Left ventricle myocardium inferior (tissue), 1 donor: ENCODE results near the gene RIPK4. TPM values are rescaled to one million over a fixed set of nuclear protein-coding genes. Genes with fewer than 3 reads are reported as not detected.

ENCODE experiments used
- DNase-seq: peaks from one replicate; pipeline ENCODE4 v3.0.0-alpha.2; 2020
- H3K27ac ChIP-seq: fragments of 200-600 bp; replicated peaks from 2 replicates; pipeline ENCODE4 v1.8.0; 2021
- H3K27me3 ChIP-seq: fragments of 200-600 bp; 2 replicates; pipeline ENCODE4 v1.8.0; 2021; ENCODE audit warnings: low read depth
- H3K36me3 ChIP-seq: fragments of 200-600 bp; 2 replicates; pipeline ENCODE4 v1.8.0; 2021
- H3K4me1 ChIP-seq: fragments of 200-600 bp; 2 replicates; pipeline ENCODE4 v1.8.0; 2021
- H3K4me3 ChIP-seq: fragments of 200-600 bp; 2 replicates; pipeline ENCODE4 v1.8.0; 2021; ENCODE audit warnings: mild to moderate bottlenecking, moderate library complexity
- H3K9me3 ChIP-seq: fragments of 200-600 bp; replicated peaks from 2 replicates; pipeline ENCODE4 v1.8.0; 2021
- CTCF ChIP-seq: fragments of 200-600 bp; IDR thresholded peaks from 2 replicates; pipeline ENCODE4 v1.8.0; 2021; ENCODE audit warnings: antibody characterized with exemption, mild to moderate bottlenecking, borderline replicate concordance
- intact Hi-C: fragments of 100-400 bp; cut with micrococcal nuclease; formaldehyde crosslinking; loops from one replicate; pipeline ENCODE4 v1.11.0; 2022
- total RNA-seq: library from RNA; stranded (reverse); fragmentation: NEBNext Ultra II Directional; extraction: Animal tissue kit (Norgen Biotek cat#: 25700); gene quantifications from one replicate; pipeline ENCODE4 v1.2.1, GENCODE V29; 2021
- donor health status: DM: no; HTN: yes; CAD: no; lungs with severe emphysema.

RIPK4 gene
- total RNA-seq, 1 donor from 2014 or later = 0.11 TPM

- no peak for TF ChIP-seq CTCF
- Histone ChIP-seq H3K36me3 (no peaks in the 10 kb centered on the region), H3K27ac (no peak overlapping the region), H3K27me3 (peaks cover 97% of the 10 kb centered on the region), H3K4me1 (no peaks in the 10 kb centered on the region), H3K4me3 (no peak overlapping the region), H3K9me3 (no peaks in the 10 kb centered on the region)
- no peak for DNase-seq
- intact Hi-C loops = no loop called here
Observed at GRCh38 chr21:41713495-41714281, 53.2 kb downstream of the RIPK4 start.

GRCh38 chr21:41712730-41713129, 54.1 kb downstream of the RIPK4 start:
- H3K27ac ChIP-seq = no peak overlapping the region
- H3K27me3 ChIP-seq = peaks cover 97% of the 10 kb centered on the region
- no peak for TF ChIP-seq CTCF
- intact Hi-C loops = no loop called here
- H3K36me3 ChIP-seq = no peaks in the 10 kb centered on the region
- no peaks in the 10 kb centered on the region for H3K9me3 ChIP-seq
- H3K4me1 ChIP-seq = no peaks in the 10 kb centered on the region
- H3K4me3 ChIP-seq = no peak overlapping the region
- no peak for DNase-seq

- intact Hi-C loops = no loop called here
- H3K27me3 ChIP-seq = peaks cover 95% of the 10 kb centered on the region
Observed at GRCh38 chr21:41712201-41712600, 54.7 kb downstream of the RIPK4 start.

GRCh38 chr21:41711416-41712007, 55.3 kb downstream of the RIPK4 start:
- DNase-seq = no peak
- peaks cover 88% of the 10 kb centered on the region for H3K27me3 ChIP-seq
- no peaks in the 10 kb centered on the region for H3K9me3 ChIP-seq
- H3K4me1 ChIP-seq = no peaks in the 10 kb centered on the region
- no peak overlapping the region for H3K4me3 ChIP-seq
- H3K27ac ChIP-seq = no peak overlapping the region
- no peak for TF ChIP-seq CTCF
- H3K36me3 ChIP-seq = no peaks in the 10 kb centered on the region
- intact Hi-C loops = no loop called here

More at GRCh38 chr21:41712201-41712600, 54.7 kb downstream of the RIPK4 start:
- Histone ChIP-seq H3K4me3 (no peak overlapping the region), H3K36me3 (no peaks in the 10 kb centered on the region), H3K4me1 (no peaks in the 10 kb centered on the region), H3K9me3 (no peaks in the 10 kb centered on the region), H3K27ac (no peak overlapping the region)
- no peak for DNase-seq
- TF ChIP-seq CTCF = no peak

- intact Hi-C loops = no loop called here
- peaks cover 81% of the 10 kb centered on the region for H3K27me3 ChIP-seq
Observed at GRCh38 chr21:41710823-41711160, 56.1 kb downstream of the RIPK4 start.

More at GRCh38 chr21:41710823-41711160, 56.1 kb downstream of the RIPK4 start:
- H3K36me3 ChIP-seq = no peaks in the 10 kb centered on the region
- no peak for TF ChIP-seq CTCF
- DNase-seq = no peak
- no peak overlapping the region for H3K4me3 ChIP-seq
- no peaks in the 10 kb centered on the region for H3K4me1 ChIP-seq
- no peak overlapping the region for H3K27ac ChIP-seq
- no peaks in the 10 kb centered on the region for H3K9me3 ChIP-seq
